SU-DHL-6 (cell line): ENCODE data around the gene TANC1.

Experiments used
- EZH2phosphoT487 ChIP-seq: fragments of 200-600 bp; sonication (generic), shearing (Covaris generic); conservative IDR thresholded peaks from 2 replicates; pipeline ENCODE4 v1.6.1; 2018; ENCODE audit warnings: mild to moderate bottlenecking, antibody characterized with exemption, low read length, moderate library complexity, mixed read lengths
- TF ChIP-seq, protein P1 (sequence below): fragments of 200-600 bp; sonication (generic); IDR thresholded peaks from one replicate; pipeline ENCODE4 v1.5.1; 2017; ENCODE audit warnings: antibody characterized with exemption, mild to moderate bottlenecking, low read length, moderate library complexity; ENCODE audit not compliant: insufficient read depth, poor library complexity, severe bottlenecking

- TF ChIP-seq, protein P1, sequence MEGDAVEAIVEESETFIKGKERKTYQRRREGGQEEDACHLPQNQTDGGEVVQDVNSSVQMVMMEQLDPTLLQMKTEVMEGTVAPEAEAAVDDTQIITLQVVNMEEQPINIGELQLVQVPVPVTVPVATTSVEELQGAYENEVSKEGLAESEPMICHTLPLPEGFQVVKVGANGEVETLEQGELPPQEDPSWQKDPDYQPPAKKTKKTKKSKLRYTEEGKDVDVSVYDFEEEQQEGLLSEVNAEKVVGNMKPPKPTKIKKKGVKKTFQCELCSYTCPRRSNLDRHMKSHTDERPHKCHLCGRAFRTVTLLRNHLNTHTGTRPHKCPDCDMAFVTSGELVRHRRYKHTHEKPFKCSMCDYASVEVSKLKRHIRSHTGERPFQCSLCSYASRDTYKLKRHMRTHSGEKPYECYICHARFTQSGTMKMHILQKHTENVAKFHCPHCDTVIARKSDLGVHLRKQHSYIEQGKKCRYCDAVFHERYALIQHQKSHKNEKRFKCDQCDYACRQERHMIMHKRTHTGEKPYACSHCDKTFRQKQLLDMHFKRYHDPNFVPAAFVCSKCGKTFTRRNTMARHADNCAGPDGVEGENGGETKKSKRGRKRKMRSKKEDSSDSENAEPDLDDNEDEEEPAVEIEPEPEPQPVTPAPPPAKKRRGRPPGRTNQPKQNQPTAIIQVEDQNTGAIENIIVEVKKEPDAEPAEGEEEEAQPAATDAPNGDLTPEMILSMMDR: no peak
- TF ChIP-seq EZH2phosphoT487: no peak
These were observed 39.5 kb upstream of the TANC1 start for GRCh38 chr2:158928965-158929364.
